SK-N-SH treated with all-trans-retinoic acid at 6 μM for 48 hours (cell line): ENCODE measurements around the gene HLCS.
"Not testable (repeated sequence)": the region's sequence is repeated elsewhere in the genome, so short reads cannot be mapped to it uniquely, and the experiment has no call there.

Source experiments
- ATAC-seq: fragments of 200-7000 bp; cut with Tn5 transposase; 3 replicates; pipeline ENCODE4 v1.9.1; 2020; ENCODE audit warnings: mild to moderate bottlenecking, moderate library complexity
- ARNTL ChIP-seq: fragments of 450-650 bp; formaldehyde crosslinking; IDR thresholded peaks from 2 replicates; pipeline ENCODE4 v1.5.0; 2020; ENCODE audit warnings: low read depth, mild to moderate bottlenecking, moderate library complexity, borderline replicate concordance
- BACH2 ChIP-seq: fragments of 250-450 bp; sonication (Bioruptor Pico); IDR thresholded peaks from 2 replicates; pipeline ENCODE4 v1.9.0; 2021; ENCODE audit warnings: mild to moderate bottlenecking, borderline replicate concordance
- CREB5 ChIP-seq: fragments of 250-450 bp; sonication (Bioruptor Pico); IDR thresholded peaks from 2 replicates; pipeline ENCODE4 v1.5.1; 2020; ENCODE audit warnings: low read depth, mild to moderate bottlenecking, moderate library complexity
- CSDC2 ChIP-seq: fragments of 250-450 bp; sonication (Bioruptor Pico); IDR thresholded peaks from 2 replicates; pipeline ENCODE4 v1.5.0; 2020; ENCODE audit warnings: mild to moderate bottlenecking, moderate library complexity
- CSRNP3 ChIP-seq: fragments of 250-450 bp; sonication (Bioruptor Pico); IDR thresholded peaks from 2 replicates; pipeline ENCODE4 v1.5.1; 2021; ENCODE audit warnings: mild to moderate bottlenecking, moderate library complexity
- ESRRG ChIP-seq: fragments of 250-450 bp; sonication (Bioruptor Pico); IDR thresholded peaks from 2 replicates; pipeline ENCODE4 v1.6.1; 2021; ENCODE audit warnings: mild to moderate bottlenecking
- ISL1 ChIP-seq: fragments of 250-450 bp; sonication (Bioruptor Pico); IDR thresholded peaks from 2 replicates; pipeline ENCODE4 v2.1.2; 2022; ENCODE audit warnings: mild to moderate bottlenecking, moderate library complexity
- OSR1 ChIP-seq: fragments of 250-450 bp; sonication (Bioruptor Pico); IDR thresholded peaks from 2 replicates; pipeline ENCODE4 v1.8.0; 2022; ENCODE audit warnings: moderate library complexity, mild to moderate bottlenecking, inconsistent platforms
- PPARA ChIP-seq: fragments of 250-450 bp; sonication (Bioruptor Pico); IDR thresholded peaks from 2 replicates; pipeline ENCODE4 v1.5.0; 2020; ENCODE audit warnings: mild to moderate bottlenecking, borderline replicate concordance
- RARB ChIP-seq: fragments of 250-450 bp; sonication (Bioruptor Pico); IDR thresholded peaks from 2 replicates; pipeline ENCODE4 v1.8.0; 2021; ENCODE audit warnings: mild to moderate bottlenecking, moderate library complexity
- SNAI2 ChIP-seq: fragments of 250-450 bp; sonication (Bioruptor Pico); IDR thresholded peaks from 2 replicates; pipeline ENCODE4 v1.5.0; 2020; ENCODE audit warnings: mild to moderate bottlenecking, moderate library complexity
- TCF4 ChIP-seq: fragments of 250-450 bp; sonication (Bioruptor Pico); IDR thresholded peaks from 2 replicates; pipeline ENCODE4 v1.8.0; 2021; ENCODE audit warnings: mild to moderate bottlenecking, moderate library complexity, borderline replicate concordance
- TOX ChIP-seq: fragments of 250-450 bp; sonication (Bioruptor Pico); IDR thresholded peaks from 2 replicates; pipeline ENCODE4 v1.8.0; 2021; ENCODE audit warnings: mild to moderate bottlenecking, moderate library complexity, borderline replicate concordance
- ZC3H10 ChIP-seq: fragments of 250-450 bp; sonication (Bioruptor Pico); IDR thresholded peaks from 2 replicates; pipeline ENCODE4 v1.5.1; 2021; ENCODE audit warnings: mild to moderate bottlenecking, moderate library complexity
- ZFP3 ChIP-seq: fragments of 250-450 bp; sonication (Bioruptor Pico); IDR thresholded peaks from 2 replicates; pipeline ENCODE4 v1.5.0; 2020; ENCODE audit warnings: mild to moderate bottlenecking, moderate library complexity
- ZFP30 ChIP-seq: fragments of 450-650 bp; formaldehyde crosslinking; IDR thresholded peaks from 2 replicates; pipeline ENCODE4 v1.5.0; 2022; ENCODE audit warnings: mild to moderate bottlenecking, moderate library complexity
- ZNF565 ChIP-seq: fragments of 450-650 bp; formaldehyde crosslinking; conservative IDR thresholded peaks from 2 replicates; pipeline ENCODE4 v1.5.0; 2020; ENCODE audit warnings: low read depth, mild to moderate bottlenecking, moderate library complexity
- ZNF70 ChIP-seq: fragments of 450-650 bp; formaldehyde crosslinking; IDR thresholded peaks from 2 replicates; pipeline ENCODE4 v1.5.0; 2020; ENCODE audit warnings: mild to moderate bottlenecking, moderate library complexity
- ZNF8 ChIP-seq: fragments of 450-650 bp; formaldehyde crosslinking; IDR thresholded peaks from 2 replicates; pipeline ENCODE4 v1.5.0; 2020; ENCODE audit warnings: mild to moderate bottlenecking, moderate library complexity

Gene HLCS

GRCh38 chr21:36820176-36821031 lies 146.1 kb downstream of the HLCS start:
- no peak for ATAC-seq
- TF ChIP-seq ZC3H10 (CRISPR knock-in tag) (no peak), TCF4 (CRISPR knock-in tag) (no peak), CSDC2 (CRISPR knock-in tag) (no peak), CREB5 (CRISPR knock-in tag) (no peak), TOX (CRISPR knock-in tag) (no peak)

GRCh38 chr21:36817732-36818450 lies 148.6 kb downstream of the HLCS start:
- ATAC-seq = no peak
- TF ChIP-seq CSDC2 (CRISPR knock-in tag) = no peak
- TF ChIP-seq ARNTL (CRISPR knock-in tag) = no peak
- TF ChIP-seq ZC3H10 (CRISPR knock-in tag) = no peak
- TF ChIP-seq ZNF70 (CRISPR knock-in tag) = no peak
- TF ChIP-seq PPARA (CRISPR knock-in tag) = no peak
- TF ChIP-seq ISL1 (CRISPR knock-in tag) = no peak
- no peak for TF ChIP-seq TCF4 (CRISPR knock-in tag)
- TF ChIP-seq TOX (CRISPR knock-in tag) = no peak
- no peak for TF ChIP-seq CREB5 (CRISPR knock-in tag)
- no peak for TF ChIP-seq ZFP30
- TF ChIP-seq CSRNP3 (CRISPR knock-in tag) = no peak

GRCh38 chr21:36816561-36817130 lies 149.8 kb downstream of the HLCS start:
- no peak for ATAC-seq
- no peak for TF ChIP-seq ZFP3 (CRISPR knock-in tag)
- TF ChIP-seq TCF4 (CRISPR knock-in tag) = no peak
- no peak for TF ChIP-seq RARB (CRISPR knock-in tag)
- no peak for TF ChIP-seq BACH2
- no peak for TF ChIP-seq ZC3H10 (CRISPR knock-in tag)
- no peak for TF ChIP-seq CREB5 (CRISPR knock-in tag)
- TF ChIP-seq ISL1 (CRISPR knock-in tag) = no peak
- no peak for TF ChIP-seq SNAI2 (CRISPR knock-in tag)
- no peak for TF ChIP-seq CSRNP3 (CRISPR knock-in tag)
- no peak for TF ChIP-seq ZNF565
- no peak for TF ChIP-seq ARNTL (CRISPR knock-in tag)
- no peak for TF ChIP-seq ESRRG (CRISPR knock-in tag)
- no peak for TF ChIP-seq ZNF8
- TF ChIP-seq ZFP30 = no peak
- no peak for TF ChIP-seq OSR1 (CRISPR knock-in tag)

GRCh38 chr21:36816026-36816425 lies 150.4 kb downstream of the HLCS start:
- ATAC-seq = not testable (repeated sequence)
